ENCODE measurements around the gene RFNG. TPM values are rescaled to one million over a fixed set of nuclear protein-coding genes. Genes with fewer than 3 reads are reported as not detected.

Gene RFNG
- total and polyA plus RNA-seq, 12 donors = 13.9 to 30.1 (median 20.3) TPM

DNA sequence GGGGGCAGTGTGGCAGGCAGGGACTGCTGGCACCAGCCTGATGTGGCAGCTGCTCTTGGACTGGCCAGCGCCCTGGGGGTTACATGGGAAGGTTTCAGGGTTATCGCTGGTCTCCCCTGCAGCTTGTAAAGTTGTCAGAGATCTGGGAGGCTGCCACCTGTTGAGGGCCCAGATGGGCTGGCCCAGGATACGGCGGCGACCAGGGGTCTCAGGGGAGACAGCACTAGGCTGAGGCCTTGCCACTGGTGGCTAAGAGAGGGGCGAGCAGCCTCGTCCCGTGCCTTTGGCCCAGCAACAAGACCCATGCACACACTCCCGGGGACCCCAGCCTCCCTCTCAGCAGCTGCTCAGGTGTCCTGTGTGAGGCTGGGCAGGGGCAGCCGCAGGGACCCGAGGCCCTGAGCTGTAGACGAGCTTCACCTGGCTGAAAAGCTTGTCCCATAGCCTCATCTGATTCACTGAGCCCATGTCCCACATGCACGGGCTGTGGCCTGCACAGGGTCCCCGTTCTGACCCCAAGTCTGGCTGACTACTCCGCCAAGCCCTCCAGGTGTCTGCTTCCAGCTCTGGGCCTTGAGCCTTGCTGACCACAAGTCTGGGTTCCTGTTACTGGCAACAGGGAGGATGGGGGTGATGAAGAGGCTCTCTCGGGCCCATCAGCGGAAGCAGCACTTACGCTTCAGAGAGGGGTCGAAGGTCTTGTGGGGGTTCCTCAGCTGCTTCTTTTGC, 7.8 kb upstream of the RFNG start:
- no peak overlapping the region for H3K27ac ChIP-seq
- no peak for DNase-seq
- TF ChIP-seq, protein P1, sequence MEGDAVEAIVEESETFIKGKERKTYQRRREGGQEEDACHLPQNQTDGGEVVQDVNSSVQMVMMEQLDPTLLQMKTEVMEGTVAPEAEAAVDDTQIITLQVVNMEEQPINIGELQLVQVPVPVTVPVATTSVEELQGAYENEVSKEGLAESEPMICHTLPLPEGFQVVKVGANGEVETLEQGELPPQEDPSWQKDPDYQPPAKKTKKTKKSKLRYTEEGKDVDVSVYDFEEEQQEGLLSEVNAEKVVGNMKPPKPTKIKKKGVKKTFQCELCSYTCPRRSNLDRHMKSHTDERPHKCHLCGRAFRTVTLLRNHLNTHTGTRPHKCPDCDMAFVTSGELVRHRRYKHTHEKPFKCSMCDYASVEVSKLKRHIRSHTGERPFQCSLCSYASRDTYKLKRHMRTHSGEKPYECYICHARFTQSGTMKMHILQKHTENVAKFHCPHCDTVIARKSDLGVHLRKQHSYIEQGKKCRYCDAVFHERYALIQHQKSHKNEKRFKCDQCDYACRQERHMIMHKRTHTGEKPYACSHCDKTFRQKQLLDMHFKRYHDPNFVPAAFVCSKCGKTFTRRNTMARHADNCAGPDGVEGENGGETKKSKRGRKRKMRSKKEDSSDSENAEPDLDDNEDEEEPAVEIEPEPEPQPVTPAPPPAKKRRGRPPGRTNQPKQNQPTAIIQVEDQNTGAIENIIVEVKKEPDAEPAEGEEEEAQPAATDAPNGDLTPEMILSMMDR (IDR thresholded peaks at IDR 0.05) = no peak
- H3K4me1 ChIP-seq = peaks cover 4 to 12% (median 7%) of the 10 kb centered on the region in 9 donors
- WGBS, 2 donors = 76 to 77% methylated on average over 19 of the region's 19 CpGs
- H3K9me3 ChIP-seq = no peaks in the 10 kb centered on the region
- no peaks in the 10 kb centered on the region for H3K27me3 ChIP-seq
- H3K4me3 ChIP-seq = no peak overlapping the region
- ATAC-seq = no peak
- intact Hi-C loops (cut with DNase I) = no loop called here
- H3K36me3 ChIP-seq = peaks cover 3 to 97% (median 30%) of the 10 kb centered on the region in 9 donors

DNA sequence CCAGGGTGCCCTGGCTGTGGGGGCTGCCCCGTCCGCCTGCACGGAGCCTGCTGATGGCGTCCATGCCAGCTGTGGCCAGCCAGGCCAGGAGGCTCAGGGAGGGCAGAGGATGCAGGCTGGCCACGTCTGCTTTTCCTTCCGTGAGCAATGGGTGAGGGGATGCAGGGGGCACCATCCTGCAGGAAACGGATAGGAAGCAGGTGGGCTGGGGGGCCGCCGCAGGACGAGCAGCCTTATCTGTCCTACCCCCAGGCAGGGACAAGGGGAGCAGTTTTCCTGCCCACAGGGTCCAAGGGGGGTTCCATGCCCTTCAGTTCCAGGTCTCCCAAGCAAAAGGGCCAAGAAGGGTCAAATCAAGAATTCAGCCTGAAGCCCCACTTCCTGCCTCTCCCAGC, 7.2 kb upstream of the RFNG start:
- TF ChIP-seq, protein P1 (IDR thresholded peaks at IDR 0.05) = no peak
- Histone ChIP-seq H3K4me3 (no peak overlapping the region), H3K36me3 (peaks cover 3 to 97% (median 32%) of the 10 kb centered on the region in 9 donors), H3K9me3 (no peaks in the 10 kb centered on the region), H3K4me1 (peaks cover 0 to 8% (median 1%) of the 10 kb centered on the region in 9 donors), H3K27me3 (no peaks in the 10 kb centered on the region), H3K27ac (no peak overlapping the region)
- ATAC-seq (no peak), DNase-seq (no peak)
- intact Hi-C loops (cut with DNase I) = no loop called here
- 78 to 82% methylated on average over 10 of the region's 10 CpGs for WGBS, 2 donors

- intact Hi-C loops (cut with DNase I) = no loop called here
- H3K4me3 ChIP-seq = no peak overlapping the region
- no peaks in the 10 kb centered on the region for H3K27me3 ChIP-seq
- ATAC-seq (no peak), DNase-seq (peak in 1 of 2 donors; percentile 6)
- TF ChIP-seq, protein P1 (IDR thresholded peaks at IDR 0.05) = no peak
- peaks cover 3 to 98% (median 35%) of the 10 kb centered on the region in 9 donors for H3K36me3 ChIP-seq
- H3K27ac ChIP-seq = no peak overlapping the region
- peaks cover 0 to 8% (median 4%) of the 10 kb centered on the region in 9 donors for H3K4me1 ChIP-seq
- 77 to 80% methylated on average over 17 of the region's 17 CpGs for WGBS, 2 donors
- no peaks in the 10 kb centered on the region for H3K9me3 ChIP-seq
Measured at GRCh38 chr17:82058230-82058854, 6.7 kb upstream of the RFNG start.

GRCh38 chr17:82056729-82057621, 5.4 kb upstream of the RFNG start:
- DNase-seq = no peak
- TF ChIP-seq, protein P1 (IDR thresholded peaks at IDR 0.05) = no peak
- H3K27ac ChIP-seq = no peak overlapping the region
- H3K27me3 ChIP-seq = no peaks in the 10 kb centered on the region
- ATAC-seq = no peak
- H3K9me3 ChIP-seq = no peaks in the 10 kb centered on the region
- H3K36me3 ChIP-seq = peaks cover 3 to 88% (median 35%) of the 10 kb centered on the region in 9 donors
- peaks cover 8 to 19% (median 16%) of the 10 kb centered on the region in 9 donors for H3K4me1 ChIP-seq
- intact Hi-C loops (cut with DNase I) = no loop called here
- H3K4me3 ChIP-seq = no peak overlapping the region
- 82 to 84% methylated on average over 28 to 29 of the region's 29 CpGs for WGBS, 2 donors
